ENCODE data around the gene C10orf143. TPM values are rescaled to one million over a fixed set of nuclear protein-coding genes. Genes with fewer than 3 reads are reported as not detected.
"Not testable (repeated sequence)": the region's sequence is repeated elsewhere in the genome, so short reads cannot be mapped to it uniquely, and the experiment has no call there.

The C10orf143 gene
- total RNA-seq, 1 experiment from 2014 or later: 0.98 TPM

DNA sequence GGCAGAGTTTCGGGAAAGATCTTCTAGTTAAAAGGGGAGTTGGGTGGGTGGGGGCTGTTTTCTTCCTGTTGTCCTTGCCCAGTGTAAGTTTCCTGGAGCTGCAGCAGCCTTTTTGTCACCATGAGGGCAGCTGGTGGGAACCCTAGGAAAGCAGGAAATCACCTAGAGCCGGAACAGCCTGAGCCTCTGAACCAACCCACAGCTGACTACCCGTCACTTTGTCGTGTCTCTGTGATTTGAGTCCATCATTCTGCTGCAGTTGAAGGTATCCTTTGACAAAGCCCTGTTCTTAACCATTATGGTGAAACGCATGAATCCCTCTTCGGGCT is 1.2 kb upstream of the C10orf143 start:
- no peak for DNase-seq (ENCODE audit: low read depth)

GRCh38 chr10:130111113-130111851 is 652 bp upstream of the C10orf143 start:
- peak; percentile 97 for DNase-seq (ENCODE audit: low read depth)

DNA sequence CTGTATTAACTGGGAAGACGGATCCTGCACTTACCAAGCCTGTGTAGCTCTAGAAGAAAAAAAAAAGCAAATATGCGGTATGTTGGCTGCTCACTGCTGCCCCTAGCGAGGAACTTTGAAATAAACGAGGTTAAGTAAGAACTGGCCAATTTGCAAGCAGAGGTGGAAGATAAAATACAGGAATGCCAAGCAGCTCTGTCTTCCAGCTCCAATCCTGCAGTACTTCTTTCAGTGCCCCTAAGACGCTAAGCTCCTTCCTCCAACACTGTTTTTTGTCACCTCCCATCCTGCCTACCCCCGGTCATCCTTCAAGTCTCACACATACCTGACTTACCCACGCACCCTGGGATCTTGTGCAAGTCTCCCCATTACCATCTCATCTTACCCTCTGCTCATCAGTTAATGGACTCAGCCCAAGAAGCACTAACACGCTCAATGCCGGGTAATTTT is 809 bp downstream of the C10orf143 start:
- peak; percentile 84 for DNase-seq (ENCODE audit: low read depth)

- no peak for DNase-seq (ENCODE audit: low read depth)
Measured at GRCh38 chr10:130108934-130109604, 1.6 kb downstream of the C10orf143 start.

- not testable (repeated sequence) for DNase-seq (ENCODE audit: low read depth)
Measured at GRCh38 chr10:130108146-130108545, 2.5 kb downstream of the C10orf143 start.

DNA sequence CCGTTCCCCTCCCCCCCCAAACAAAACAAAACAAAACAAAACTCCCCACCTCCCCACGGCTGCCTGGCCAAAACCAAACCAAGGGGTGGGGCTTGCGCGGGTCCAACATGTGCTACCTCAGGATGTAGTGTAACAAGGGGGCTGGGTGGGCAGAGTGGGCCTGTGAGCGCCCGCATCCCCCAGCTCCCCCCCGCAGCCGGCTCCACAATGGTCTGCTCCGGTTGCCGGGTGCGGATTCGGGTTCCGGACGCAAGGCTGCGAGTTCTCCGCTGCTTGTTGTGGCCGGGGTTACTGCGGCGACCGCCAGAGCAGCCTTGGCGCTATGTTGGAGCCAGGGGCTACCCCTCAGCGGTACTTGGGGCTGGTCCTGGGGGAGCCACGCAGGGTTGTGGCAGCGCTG is 4.9 kb downstream of the C10orf143 start:
- no peak for DNase-seq (ENCODE audit: low read depth)

GRCh38 chr10:130099344-130099743 is 11.3 kb downstream of the C10orf143 start:
- no peak for DNase-seq (ENCODE audit: low read depth)

- DNase-seq (ENCODE audit: low read depth): not testable (repeated sequence)
Measured at GRCh38 chr10:130090565-130090964, 20.1 kb downstream of the C10orf143 start.

GRCh38 chr10:130080461-130080814 is 30.2 kb downstream of the C10orf143 start:
- no peak for DNase-seq (ENCODE audit: low read depth)

- DNase-seq (ENCODE audit: low read depth): peak; percentile 6
Measured at GRCh38 chr10:130079614-130080460, 30.8 kb downstream of the C10orf143 start.

DNA sequence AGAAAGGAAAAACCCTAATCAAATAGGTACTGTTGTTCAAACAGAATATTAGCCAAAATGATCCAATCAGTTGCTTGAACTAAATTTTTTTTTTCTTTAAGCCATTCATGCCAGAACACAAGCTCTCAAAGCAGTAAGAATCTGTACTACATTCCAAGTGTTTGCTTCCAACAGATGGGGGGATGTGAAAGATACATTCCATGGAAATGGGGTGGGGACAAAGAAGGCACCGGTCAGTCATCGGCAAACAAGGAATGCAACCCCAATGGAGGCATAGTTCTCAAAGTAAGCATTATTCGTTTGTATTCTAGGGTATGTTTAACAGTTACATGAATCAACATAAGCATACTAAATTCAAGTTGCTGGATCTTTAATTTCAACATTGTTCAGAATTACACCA is 32.5 kb downstream of the C10orf143 start:
- DNase-seq (ENCODE audit: low read depth): no peak

- no peak for DNase-seq (ENCODE audit: low read depth)
Measured at GRCh38 chr10:130076681-130077080, 33.9 kb downstream of the C10orf143 start.

GRCh38 chr10:130074639-130075038 is 36.0 kb downstream of the C10orf143 start:
- DNase-seq (ENCODE audit: low read depth): no peak

DNA sequence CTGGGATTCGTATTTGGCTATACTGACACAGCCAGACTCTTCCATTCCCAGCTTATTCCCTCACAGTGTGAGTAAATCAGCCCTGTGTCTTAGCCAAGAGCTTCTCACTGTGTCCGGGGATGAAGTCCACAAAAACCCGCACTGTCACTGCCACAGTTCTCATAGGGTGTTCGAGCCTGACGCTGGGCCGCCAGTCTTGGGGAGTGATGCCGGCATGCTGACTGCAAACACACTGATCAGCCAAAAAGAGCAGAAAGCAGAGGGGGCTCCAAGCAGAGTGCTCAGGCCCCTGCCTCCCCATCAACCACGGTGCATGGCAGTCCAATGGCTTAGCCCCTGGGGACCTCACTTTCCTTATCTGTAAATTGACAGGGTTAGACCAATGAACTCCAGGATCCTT is 36.7 kb downstream of the C10orf143 start:
- no peak for DNase-seq (ENCODE audit: low read depth)

GRCh38 chr10:130072247-130072646 is 38.4 kb downstream of the C10orf143 start:
- DNase-seq (ENCODE audit: low read depth): no peak

DNA sequence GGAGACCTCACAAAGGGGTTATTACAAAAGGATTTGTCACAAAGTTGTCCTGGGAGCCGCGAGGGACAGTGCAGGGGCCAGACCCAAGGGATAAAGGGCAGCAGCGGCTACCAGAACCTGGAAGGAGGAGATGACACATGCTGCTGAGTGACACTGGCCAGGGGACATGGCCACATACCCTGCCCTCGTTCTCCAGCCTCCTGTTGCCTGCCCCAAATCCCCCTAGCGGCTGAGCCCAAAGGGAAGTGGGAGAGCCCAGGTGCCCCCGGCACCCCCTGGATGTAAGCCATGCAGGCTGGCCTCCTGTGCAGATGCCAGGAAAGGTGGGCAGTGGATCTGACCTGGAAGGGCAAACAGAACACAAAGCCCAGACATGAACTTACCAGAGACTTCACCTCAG is 42.7 kb downstream of the C10orf143 start:
- no peak for DNase-seq (ENCODE audit: low read depth)

GRCh38 chr10:130066743-130067142 is 43.9 kb downstream of the C10orf143 start:
- no peak for DNase-seq (ENCODE audit: low read depth)

DNA sequence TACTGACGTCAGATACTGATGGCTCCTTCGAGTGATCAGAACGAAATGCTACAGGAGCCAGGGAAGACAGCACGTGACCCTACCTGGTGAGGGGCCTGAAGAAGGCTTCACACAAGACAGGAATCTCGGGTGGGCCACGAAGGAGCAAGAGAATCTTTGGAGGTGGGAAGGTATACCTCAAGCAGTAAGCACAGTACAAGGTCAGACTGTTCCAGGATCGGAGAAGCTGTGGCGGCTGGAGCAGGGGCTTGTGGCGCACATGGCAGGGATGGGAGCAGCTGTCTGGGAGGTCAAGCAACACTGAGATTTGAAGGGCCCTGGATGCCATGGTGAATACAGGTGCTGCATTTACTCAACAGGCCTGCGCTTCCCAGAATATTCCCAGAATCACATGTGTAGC is 45.4 kb downstream of the C10orf143 start:
- DNase-seq (ENCODE audit: low read depth): no peak

GRCh38 chr10:130064783-130065182 is 45.8 kb downstream of the C10orf143 start:
- DNase-seq (ENCODE audit: low read depth): no peak

GRCh38 chr10:130062976-130063375 is 47.7 kb downstream of the C10orf143 start:
- no peak for DNase-seq (ENCODE audit: low read depth)

- DNase-seq (ENCODE audit: low read depth): no peak
Measured at GRCh38 chr10:130062201-130062600, 48.4 kb downstream of the C10orf143 start.

DNA sequence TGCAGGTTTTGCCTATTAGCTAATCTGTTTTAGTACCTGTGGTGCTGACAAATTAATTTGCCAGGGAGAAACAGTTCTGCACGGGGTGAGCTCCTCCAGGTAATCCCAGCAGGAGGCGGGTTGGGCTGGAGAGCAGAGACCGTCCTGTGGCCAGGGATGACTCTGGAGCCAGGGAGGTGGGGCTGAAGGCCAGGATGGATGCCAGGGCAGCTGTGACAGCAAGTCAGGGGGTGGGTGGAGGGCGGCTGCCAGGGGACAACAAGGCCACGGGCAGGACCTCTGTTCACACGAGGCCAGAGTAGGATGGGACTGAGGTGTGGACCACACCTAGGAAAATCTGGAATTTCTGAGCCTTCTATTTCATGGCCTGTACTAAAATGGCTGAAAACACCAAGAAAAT is 48.9 kb downstream of the C10orf143 start:
- DNase-seq (ENCODE audit: low read depth): no peak
